Activated naive CD4-positive, alpha-beta T cell treated with anti-CD3 and anti-CD28 coated beads, Interleukin-2, amount 50 U/mL, for 24 hours (primary cell): ENCODE results near the gene MAST2.

Experiments used
- H3K27ac Mint-ChIP-seq: one replicate; pipeline ENCODE4 v1.8.0; 2021; ENCODE audit warnings: mild to moderate bottlenecking, mixed read lengths
- H3K27me3 Mint-ChIP-seq: one replicate; pipeline ENCODE4 v1.8.0; 2021; ENCODE audit warnings: mixed read lengths
- H3K36me3 Mint-ChIP-seq: one replicate; pipeline ENCODE4 v1.8.0; 2021; ENCODE audit warnings: mixed read lengths
- H3K4me1 Mint-ChIP-seq: one replicate; pipeline ENCODE4 v1.8.0; 2021; ENCODE audit warnings: mixed read lengths
- H3K4me3 Mint-ChIP-seq: one replicate; pipeline ENCODE4 v1.8.0; 2021; ENCODE audit warnings: mild to moderate bottlenecking, mixed read lengths
- H3K9me3 Mint-ChIP-seq: one replicate; pipeline ENCODE4 v1.8.0; 2021; ENCODE audit warnings: mixed read lengths

The MAST2 gene

DNA sequence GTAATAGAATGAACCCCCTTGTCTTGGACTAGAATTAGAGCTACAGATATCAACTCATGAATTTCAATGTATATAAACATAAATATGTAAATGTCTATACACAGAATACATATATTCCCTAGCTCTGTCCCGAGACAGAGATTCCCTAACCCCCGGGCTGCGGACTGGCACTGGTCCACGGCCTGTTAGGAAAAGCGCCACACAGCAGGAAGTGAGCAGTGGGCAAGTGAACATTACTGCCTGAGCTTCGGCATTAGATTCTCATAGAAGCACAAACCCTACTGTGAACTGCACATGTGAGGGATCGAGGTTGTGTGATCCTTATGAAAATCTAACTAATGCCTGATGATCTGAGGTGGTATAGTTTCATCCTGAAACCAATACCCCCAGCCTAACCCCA, 277.8 kb downstream of the MAST2 start:
- H3K4me3 Mint-ChIP-seq = no peak overlapping the region

DNA sequence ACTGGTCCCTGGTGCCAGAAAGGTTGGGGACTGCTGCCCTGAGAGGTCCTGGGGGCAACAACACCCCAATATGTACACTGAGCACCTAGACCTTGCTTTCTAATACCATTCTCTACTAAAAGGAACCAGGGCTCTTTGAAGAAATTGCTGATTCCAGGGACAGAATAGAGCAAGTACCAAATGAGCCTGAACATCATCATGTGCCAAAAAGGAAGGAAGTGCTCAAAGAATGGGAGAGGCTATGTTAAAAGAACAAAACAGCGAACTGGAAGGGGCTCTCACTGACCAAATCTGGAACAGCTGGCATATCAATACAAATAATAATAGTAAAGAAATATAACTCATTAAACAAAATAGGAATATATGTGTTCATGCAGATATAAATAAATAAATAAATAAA, 278.2 kb downstream of the MAST2 start:
- H3K27me3 Mint-ChIP-seq = peaks cover 2% of the 10 kb centered on the region
- H3K36me3 Mint-ChIP-seq = peaks cover 2% of the 10 kb centered on the region

More for the DNA sequence above, 277.8 kb downstream of the MAST2 start:
- Mint-ChIP-seq H3K36me3 (peaks cover 2% of the 10 kb centered on the region), H3K27me3 (peaks cover 2% of the 10 kb centered on the region), H3K4me1 (no peaks in the 10 kb centered on the region), H3K27ac (no peak overlapping the region), H3K9me3 (no peaks in the 10 kb centered on the region)

DNA sequence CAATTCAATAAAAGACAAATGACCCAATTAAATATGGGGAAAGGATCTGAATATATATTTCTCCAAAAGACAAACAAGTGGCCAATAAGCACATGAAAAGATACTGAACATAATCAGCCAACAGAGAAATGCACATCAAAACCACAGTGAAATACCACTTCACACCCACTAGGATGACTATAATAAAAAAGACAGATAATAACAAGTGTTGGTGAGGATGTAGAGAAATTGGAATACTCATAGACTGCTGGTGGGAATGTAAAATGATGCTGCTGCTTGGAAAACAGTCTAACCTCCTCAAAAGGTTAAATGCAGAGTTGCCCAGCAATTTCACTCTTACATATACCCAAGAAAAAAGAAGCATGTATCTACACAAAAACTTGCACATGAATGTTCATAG, 280.2 kb downstream of the MAST2 start:
- no peaks in the 10 kb centered on the region for H3K9me3 Mint-ChIP-seq
- H3K36me3 Mint-ChIP-seq = peaks cover 2% of the 10 kb centered on the region
- H3K27me3 Mint-ChIP-seq = peaks cover 2% of the 10 kb centered on the region
- H3K4me1 Mint-ChIP-seq = no peaks in the 10 kb centered on the region
- H3K4me3 Mint-ChIP-seq = no peak overlapping the region
- no peak overlapping the region for H3K27ac Mint-ChIP-seq

More for the DNA sequence above, 278.2 kb downstream of the MAST2 start:
- Mint-ChIP-seq H3K4me3 (no peak overlapping the region), H3K4me1 (no peaks in the 10 kb centered on the region), H3K9me3 (no peaks in the 10 kb centered on the region), H3K27ac (no peak overlapping the region)

DNA sequence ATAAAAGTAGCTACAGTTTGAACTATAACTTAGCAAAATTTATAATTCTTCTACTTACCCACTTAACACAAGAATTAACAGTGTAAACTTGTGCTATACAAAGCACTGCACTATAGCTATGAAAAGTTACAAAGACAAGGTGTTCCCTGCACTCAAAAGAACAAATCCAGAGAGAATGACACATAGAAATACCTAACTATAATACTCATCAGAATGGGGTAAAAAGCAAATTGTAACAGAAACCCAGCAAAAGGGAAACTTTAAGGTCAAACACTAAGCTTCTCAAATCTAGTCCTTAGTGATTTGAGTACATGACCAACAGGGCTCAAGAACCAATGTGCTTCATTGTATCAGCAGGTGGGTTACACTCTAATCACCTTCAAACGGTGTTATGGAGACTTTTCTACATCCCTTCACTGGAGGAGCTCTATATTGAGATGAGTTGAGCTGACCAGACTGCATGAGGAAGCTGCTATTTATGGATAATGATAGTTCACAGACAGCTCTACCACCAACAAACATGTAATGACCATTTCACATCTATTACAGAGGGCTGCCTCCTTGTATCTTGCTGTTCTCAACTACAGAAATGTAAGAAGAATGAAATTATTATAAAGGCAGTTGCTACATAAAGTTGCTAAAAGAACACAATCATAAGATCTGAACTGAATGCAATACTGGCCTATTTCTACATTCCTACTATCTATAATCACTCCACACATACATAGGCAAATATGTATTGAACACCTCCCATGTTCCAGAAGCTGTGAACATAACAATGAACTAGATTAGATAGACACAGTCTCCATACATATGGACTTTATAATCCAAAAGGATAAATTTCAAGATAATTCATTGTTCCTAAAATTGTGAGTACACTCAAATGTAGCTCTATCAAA, 281.4 kb downstream of the MAST2 start:
- Mint-ChIP-seq H3K27me3 (no peaks in the 10 kb centered on the region), H3K27ac (no peak overlapping the region), H3K9me3 (no peaks in the 10 kb centered on the region), H3K36me3 (peaks cover 2% of the 10 kb centered on the region), H3K4me3 (no peak overlapping the region), H3K4me1 (no peaks in the 10 kb centered on the region)
